HepG2 (cell line): ENCODE results near the gene TRIO. TPM values are rescaled to one million over a fixed set of nuclear protein-coding genes. Genes with fewer than 3 reads are reported as not detected.

Experiments
- ATAC-seq: fragments of 200-7000 bp; cut with Tn5 transposase; 3 replicates; pipeline ENCODE4 v1.9.1; 2020; ENCODE audit warnings: mild to moderate bottlenecking, moderate library complexity
- BruUV-seq: library from RNA; stranded (reverse); fragments of 400-500 nt; replicated peaks from 2 replicates; lab custom pipeline; 2021; lab: Mats Ljungman, UMichigan
- CTCF ChIA-PET: fragments of 300-600 bp; formaldehyde crosslinking; extraction: SDS; loops from one replicate; lab custom pipeline; 2021; ENCODE audit warnings: low total read pairs, inconsistent platforms, low intra/inter-chr PET ratio; lab: Yijun Ruan, JAX
- POLR2A ChIA-PET: fragments of 350-600 bp; sonication (Branson Sonifier 250); formaldehyde crosslinking; loops from one replicate; lab custom pipeline; 2020; ENCODE audit warnings: antibody characterized with exemption, inconsistent platforms; lab: Yijun Ruan, JAX
- DNase-seq: peaks from one replicate; pipeline ENCODE4 v3.0.0-alpha.2; 2015; ENCODE audit warnings: low spot score
- FAIRE-seq: peaks from 3 replicates; lab custom pipeline; 2011; peaks lifted over from hg19 to GRCh38; lab: Jason Lieb, UNC
- H2AFZ ChIP-seq: one replicate; pipeline ENCODE4 v1.6.1; 2011; ENCODE audit warnings: low read length, inconsistent platforms
- H3K27ac ChIP-seq: fragments of 300-600 bp; 3 replicates; pipeline ENCODE4 v1.8.0; 2011; ENCODE audit warnings: mixed run types, mild to moderate bottlenecking, mixed read lengths, low read length, inconsistent platforms; ENCODE audit not compliant: insufficient read depth; ENCODE audit errors: extremely low read length
- H3K27me3 ChIP-seq, 2 experiments: fragments of 200-600 bp in 1 of 2; 2 replicates in 1 of 2; 3 replicates in 1 of 2; pipeline versions ENCODE4 v1.6.0 to v1.8.0; 2011; ENCODE audit warnings: low read length in 2 of 2, mild to moderate bottlenecking in 2 of 2, moderate library complexity in 2 of 2, inconsistent platforms in 1 of 2; ENCODE audit not compliant: insufficient read depth in 2 of 2, control insufficient read depth in 1 of 2
- H3K36me3 ChIP-seq, 2 experiments: fragments of 200-600 bp in 1 of 2; replicated peaks in 1 of 2; 2 replicates in 1 of 2; 3 replicates in 1 of 2; pipeline versions ENCODE4 v1.5.1 to v1.8.0; 2011; ENCODE audit warnings: low read length in 2 of 2, inconsistent platforms in 1 of 2; ENCODE audit not compliant: insufficient read depth in 2 of 2, control insufficient read depth in 1 of 2
- H3K4me1 ChIP-seq: 2 replicates; pipeline ENCODE4 v1.5.1; 2012; ENCODE audit warnings: low read length, inconsistent platforms; ENCODE audit not compliant: insufficient read depth
- H3K4me2 ChIP-seq: 2 replicates; pipeline ENCODE4 v1.6.0; 2011; ENCODE audit warnings: low read depth, low read length, inconsistent platforms
- H3K4me3 ChIP-seq, 3 experiments: fragments of 200-600 bp in 1 of 3; sonication (generic), shearing (Covaris generic) in 1 of 3; replicated peaks in 1 of 3; 2 replicates each; pipeline ENCODE4 v1.5.1; 2011 to 2016; ENCODE audit warnings: low read length in 3 of 3, inconsistent platforms in 2 of 3, low read depth in 2 of 3, mild to moderate bottlenecking in 2 of 3, control low read depth in 1 of 3, mixed read lengths in 1 of 3; ENCODE audit not compliant: insufficient read depth in 1 of 3
- H3K79me2 ChIP-seq: one replicate; pipeline ENCODE4 v1.6.1; 2011; ENCODE audit warnings: low read length, inconsistent platforms; ENCODE audit not compliant: insufficient read depth
- H3K9ac ChIP-seq: 2 replicates; pipeline ENCODE4 v1.6.0; 2011; ENCODE audit warnings: mild to moderate bottlenecking, low read depth, low read length, inconsistent platforms; ENCODE audit not compliant: insufficient read depth
- H3K9me3 ChIP-seq: 2 replicates; pipeline ENCODE4 v1.5.1; 2012; ENCODE audit warnings: mild to moderate bottlenecking, low read length
- H4K20me1 ChIP-seq: 2 replicates; pipeline ENCODE4 v1.6.0; 2011; ENCODE audit warnings: inconsistent platforms, mild to moderate bottlenecking, low read length, moderate library complexity; ENCODE audit not compliant: insufficient read depth
- AGO2 ChIP-seq: fragments of 200-400 bp; formaldehyde crosslinking; optimal IDR thresholded peaks from 2 replicates; pipeline ENCODE3; 2017; ENCODE audit warnings: mild to moderate bottlenecking, low read depth, low read length, moderate library complexity
- ARNTL ChIP-seq: sonication (generic); formaldehyde crosslinking; IDR thresholded peaks from 2 replicates; pipeline ENCODE4 v1.4.0; 2020; ENCODE audit warnings: mild to moderate bottlenecking, missing genetic modification reagents
- ATAD3A ChIP-seq: sonication (generic); formaldehyde crosslinking; IDR thresholded peaks from 2 replicates; pipeline ENCODE4 v1.4.0; 2020; ENCODE audit warnings: missing genetic modification reagents
- CTCF ChIP-seq: sonication (generic); formaldehyde crosslinking; IDR thresholded peaks from 2 replicates; pipeline ENCODE4 v1.5.0; 2020; ENCODE audit warnings: mild to moderate bottlenecking, missing genetic modification reagents, moderate library complexity
- FOXM1 ChIP-seq: sonication (generic); formaldehyde crosslinking; IDR thresholded peaks from 2 replicates; pipeline ENCODE4 v1.5.0; 2020; ENCODE audit warnings: missing genetic modification reagents
- HNRNPK ChIP-seq: fragments of 200-400 bp; formaldehyde crosslinking; IDR thresholded peaks from 2 replicates; pipeline ENCODE4 v1.6.1; 2018; ENCODE audit warnings: low read length, low read depth, moderate library complexity, mild to moderate bottlenecking; ENCODE audit not compliant: poor library complexity, severe bottlenecking
- MAF1 ChIP-seq: sonication (generic); formaldehyde crosslinking; IDR thresholded peaks from 2 replicates; pipeline ENCODE4 v1.5.0; 2020; ENCODE audit warnings: missing genetic modification reagents, borderline replicate concordance
- SAFB2 ChIP-seq: sonication (generic); formaldehyde crosslinking; IDR thresholded peaks from 2 replicates; pipeline ENCODE4 v1.5.1; 2020; ENCODE audit warnings: missing genetic modification reagents, low read depth, mild to moderate bottlenecking, borderline replicate concordance
- STAT6 ChIP-seq: sonication (generic); formaldehyde crosslinking; IDR thresholded peaks from 2 replicates; pipeline ENCODE4 v1.4.0; 2020; ENCODE audit warnings: missing genetic modification reagents, mild to moderate bottlenecking, borderline replicate concordance
- ZNF546 ChIP-seq: sonication (generic); formaldehyde crosslinking; conservative IDR thresholded peaks from 2 replicates; pipeline ENCODE4 v1.8.1; 2023; ENCODE audit warnings: mild to moderate bottlenecking, missing genetic modification reagents
- ZNF652 ChIP-seq: IDR thresholded peaks from 2 replicates; pipeline ENCODE4 v1.6.1; 2016; ENCODE audit warnings: low read depth, borderline replicate concordance
- ZNF703 ChIP-seq: sonication (generic); formaldehyde crosslinking; IDR thresholded peaks from 2 replicates; pipeline ENCODE4 v1.5.1; 2020; ENCODE audit warnings: missing genetic modification reagents, mild to moderate bottlenecking, moderate library complexity, borderline replicate concordance
- ZNF768 ChIP-seq: sonication (generic); formaldehyde crosslinking; IDR thresholded peaks from 2 replicates; pipeline ENCODE4 v1.4.0; 2020; ENCODE audit warnings: missing genetic modification reagents
- ZSCAN22 ChIP-seq: sonication (generic); formaldehyde crosslinking; IDR thresholded peaks from 2 replicates; pipeline ENCODE4 v1.4.0; 2020; ENCODE audit warnings: mild to moderate bottlenecking, missing genetic modification reagents
- WGBS: methylation state at CpG from one replicate; pipeline ENCODE4 v1.1.6; 2017; ENCODE audit warnings: low lambda C conversion rate; 5-methylcytosine and 5-hydroxymethylcytosine counted together
- in situ Hi-C: cut with HindIII; loops from 2 replicates; pipeline ENCODE4 v1.10.0; 2017; ENCODE audit warnings: low pct_unique_long_range_greater_than_20kb; ENCODE audit not compliant: extremely low pct_ligation_motif_present
- intact Hi-C: fragments of 100-400 bp; cut with micrococcal nuclease; formaldehyde crosslinking; loops from one replicate; pipeline ENCODE4 v1.10.0; 2022; ENCODE audit not compliant: unreplicated experiment
- polyA plus RNA-seq, 8 experiments: library from polyadenylated mRNA; depleted of rRNA in 3 of 8; stranded (reverse) in 7 of 8; unstranded in 1 of 8; fragments of >200 nt; fragmentation: Illumina TruSeq in 4 of 8; extraction: Trizol in 4 of 8; gene quantifications; 2 replicates each; pipeline versions ENCODE4 v1.2.1 to v1.2.3, GENCODE V29; 2011 to 2016; ENCODE audit warnings: low read depth in 4 of 8, missing spikeins in 1 of 8, mixed read lengths in 1 of 8; ENCODE audit not compliant: insufficient read depth in 1 of 8
- total RNA-seq, 5 experiments: library from RNA; depleted of rRNA; stranded (reverse); fragments of >200 nt; fragmentation: Illumina TruSeq; extraction: Trizol; gene quantifications; 2 replicates each; pipeline ENCODE4 v1.2.3, GENCODE V29; 2016; ENCODE audit warnings: low read depth in 1 of 5

The TRIO gene
- total and polyA plus RNA-seq, 2 of the 13 experiments (the other 11 are each of a cell fraction or from before 2014, with no cell fraction given) = 45.2 to 45.9 TPM

DNA sequence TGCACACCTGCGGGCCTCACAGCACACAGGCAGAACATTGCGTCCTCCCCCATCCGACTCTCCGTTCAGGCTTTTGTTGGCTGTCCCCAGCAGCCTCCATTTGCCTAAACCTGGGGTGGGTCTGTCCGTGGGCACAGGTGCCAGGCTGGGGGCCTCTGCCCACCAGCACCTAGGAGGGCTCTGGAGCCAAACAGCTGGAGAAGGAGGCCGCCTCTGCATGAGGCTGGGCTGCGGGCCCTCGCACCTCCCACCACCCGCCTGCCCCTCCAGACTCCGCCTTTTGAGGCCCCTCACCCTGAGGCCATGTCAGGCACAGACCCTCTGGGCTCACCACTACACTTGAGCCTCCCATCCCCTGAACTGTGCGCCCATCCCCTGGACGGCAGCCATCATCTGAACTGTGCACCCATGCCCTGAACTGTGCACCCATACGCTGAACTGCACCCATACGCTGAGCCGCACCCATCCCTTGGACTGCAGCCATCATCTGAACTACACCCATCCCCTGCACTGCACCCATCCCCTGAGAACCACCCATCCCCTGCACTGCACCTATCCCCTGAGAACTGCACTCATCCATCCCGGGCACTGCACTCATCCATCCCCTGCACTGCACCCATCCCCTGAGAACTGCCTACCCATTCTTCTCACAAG is 340.5 kb downstream of the TRIO start:
- no peak overlapping the region for H3K9ac ChIP-seq
- peaks cover 15 to 62% of the 10 kb centered on the region in 2 experiments for H3K36me3 ChIP-seq
- ATAC-seq (peak; percentile 26; the same call in 2 of the 3 replicates), FAIRE-seq (no peak), DNase-seq (no peak)
- H3K4me3 ChIP-seq = no peak overlapping the region
- no TSS peak for BruUV-seq
- H3K27ac ChIP-seq = no peak overlapping the region
- in situ Hi-C loops = no loop called here
- no peaks in the 10 kb centered on the region for H3K27me3 ChIP-seq
- intact Hi-C loops = no loop called here
- TF ChIP-seq MAF1 (no peak), HNRNPK (no peak), AGO2 (peak; percentile 52), ZNF768 (CRISPR knock-in tag) (no peak)
- H3K79me2 ChIP-seq = no peaks in the 10 kb centered on the region
- no peaks in the 10 kb centered on the region for H3K4me1 ChIP-seq
- H2AFZ ChIP-seq = no peak overlapping the region
- H3K9me3 ChIP-seq = no peaks in the 10 kb centered on the region
- H4K20me1 ChIP-seq = no peaks in the 10 kb centered on the region
- no peak overlapping the region for H3K4me2 ChIP-seq
- ChIA-PET POLR2A (no interaction called here), CTCF (no interaction called here)
- 98% methylated on average over 8 of the region's 16 CpGs for WGBS

DNA sequence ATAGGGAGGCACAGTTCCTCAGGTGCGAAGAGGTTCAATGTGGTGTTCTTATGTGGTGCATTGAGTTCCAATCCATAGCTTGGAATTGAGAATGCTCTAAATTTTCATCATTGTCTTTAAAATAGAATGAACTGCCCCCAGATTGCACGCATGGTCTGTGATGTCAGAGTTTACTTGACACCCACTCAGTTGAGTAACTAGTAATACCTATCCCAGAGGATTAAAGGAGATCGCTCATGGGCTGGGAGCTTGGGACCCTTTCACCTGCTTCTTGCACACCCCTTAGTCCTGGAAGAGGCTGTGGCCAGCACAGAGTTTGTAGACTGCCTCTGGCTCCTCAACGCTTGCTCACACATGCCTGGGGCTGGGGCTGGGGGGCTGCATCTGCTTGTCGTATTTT is 343.3 kb downstream of the TRIO start:
- no peak for FAIRE-seq
- DNase-seq = no peak
- ChIA-PET POLR2A (no interaction called here), CTCF (no interaction called here)
- no peaks in the 10 kb centered on the region for H3K4me1 ChIP-seq
- no peaks in the 10 kb centered on the region for H3K9me3 ChIP-seq
- H3K4me2 ChIP-seq = no peak overlapping the region
- no TSS peak for BruUV-seq
- TF ChIP-seq STAT6 (CRISPR knock-in tag) (no peak), ZNF546 (CRISPR knock-in tag) (no peak), FOXM1 (CRISPR knock-in tag) (no peak), ZNF703 (CRISPR knock-in tag) (no peak), CTCF (CRISPR knock-in tag) (no peak), ATAD3A (CRISPR knock-in tag) (no peak), ARNTL (CRISPR knock-in tag) (no peak), SAFB2 (CRISPR knock-in tag) (no peak), ZNF652 (no peak), ZSCAN22 (no peak)
- in situ Hi-C loops (no loop called here), intact Hi-C loops (no loop called here)
- no peak overlapping the region for H2AFZ ChIP-seq
- no peaks in the 10 kb centered on the region for H4K20me1 ChIP-seq
- H3K79me2 ChIP-seq = no peaks in the 10 kb centered on the region
- no peaks in the 10 kb centered on the region for H3K27me3 ChIP-seq
- ATAC-seq = no peak
- no peak overlapping the region for H3K9ac ChIP-seq
- H3K4me3 ChIP-seq = no peak overlapping the region
- WGBS = 96% methylated on average over 4 of the region's 5 CpGs
- no peak overlapping the region for H3K27ac ChIP-seq
- peaks cover 22 to 57% of the 10 kb centered on the region in 2 experiments for H3K36me3 ChIP-seq
